ENCODE measurements around the gene TTLL4. TPM values are rescaled to one million over a fixed set of nuclear protein-coding genes. Genes with fewer than 3 reads are reported as not detected.
A peak's percentile ranks its signal among the peaks of the same experiment; 100 is the strongest.

TTLL4 gene, protein sequence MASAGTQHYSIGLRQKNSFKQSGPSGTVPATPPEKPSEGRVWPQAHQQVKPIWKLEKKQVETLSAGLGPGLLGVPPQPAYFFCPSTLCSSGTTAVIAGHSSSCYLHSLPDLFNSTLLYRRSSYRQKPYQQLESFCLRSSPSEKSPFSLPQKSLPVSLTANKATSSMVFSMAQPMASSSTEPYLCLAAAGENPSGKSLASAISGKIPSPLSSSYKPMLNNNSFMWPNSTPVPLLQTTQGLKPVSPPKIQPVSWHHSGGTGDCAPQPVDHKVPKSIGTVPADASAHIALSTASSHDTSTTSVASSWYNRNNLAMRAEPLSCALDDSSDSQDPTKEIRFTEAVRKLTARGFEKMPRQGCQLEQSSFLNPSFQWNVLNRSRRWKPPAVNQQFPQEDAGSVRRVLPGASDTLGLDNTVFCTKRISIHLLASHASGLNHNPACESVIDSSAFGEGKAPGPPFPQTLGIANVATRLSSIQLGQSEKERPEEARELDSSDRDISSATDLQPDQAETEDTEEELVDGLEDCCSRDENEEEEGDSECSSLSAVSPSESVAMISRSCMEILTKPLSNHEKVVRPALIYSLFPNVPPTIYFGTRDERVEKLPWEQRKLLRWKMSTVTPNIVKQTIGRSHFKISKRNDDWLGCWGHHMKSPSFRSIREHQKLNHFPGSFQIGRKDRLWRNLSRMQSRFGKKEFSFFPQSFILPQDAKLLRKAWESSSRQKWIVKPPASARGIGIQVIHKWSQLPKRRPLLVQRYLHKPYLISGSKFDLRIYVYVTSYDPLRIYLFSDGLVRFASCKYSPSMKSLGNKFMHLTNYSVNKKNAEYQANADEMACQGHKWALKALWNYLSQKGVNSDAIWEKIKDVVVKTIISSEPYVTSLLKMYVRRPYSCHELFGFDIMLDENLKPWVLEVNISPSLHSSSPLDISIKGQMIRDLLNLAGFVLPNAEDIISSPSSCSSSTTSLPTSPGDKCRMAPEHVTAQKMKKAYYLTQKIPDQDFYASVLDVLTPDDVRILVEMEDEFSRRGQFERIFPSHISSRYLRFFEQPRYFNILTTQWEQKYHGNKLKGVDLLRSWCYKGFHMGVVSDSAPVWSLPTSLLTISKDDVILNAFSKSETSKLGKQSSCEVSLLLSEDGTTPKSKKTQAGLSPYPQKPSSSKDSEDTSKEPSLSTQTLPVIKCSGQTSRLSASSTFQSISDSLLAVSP
- total RNA-seq (2014; rRNA removed; shearing (Covaris generic)): 13.7 and 15.4 TPM in 2 replicates

DNA sequence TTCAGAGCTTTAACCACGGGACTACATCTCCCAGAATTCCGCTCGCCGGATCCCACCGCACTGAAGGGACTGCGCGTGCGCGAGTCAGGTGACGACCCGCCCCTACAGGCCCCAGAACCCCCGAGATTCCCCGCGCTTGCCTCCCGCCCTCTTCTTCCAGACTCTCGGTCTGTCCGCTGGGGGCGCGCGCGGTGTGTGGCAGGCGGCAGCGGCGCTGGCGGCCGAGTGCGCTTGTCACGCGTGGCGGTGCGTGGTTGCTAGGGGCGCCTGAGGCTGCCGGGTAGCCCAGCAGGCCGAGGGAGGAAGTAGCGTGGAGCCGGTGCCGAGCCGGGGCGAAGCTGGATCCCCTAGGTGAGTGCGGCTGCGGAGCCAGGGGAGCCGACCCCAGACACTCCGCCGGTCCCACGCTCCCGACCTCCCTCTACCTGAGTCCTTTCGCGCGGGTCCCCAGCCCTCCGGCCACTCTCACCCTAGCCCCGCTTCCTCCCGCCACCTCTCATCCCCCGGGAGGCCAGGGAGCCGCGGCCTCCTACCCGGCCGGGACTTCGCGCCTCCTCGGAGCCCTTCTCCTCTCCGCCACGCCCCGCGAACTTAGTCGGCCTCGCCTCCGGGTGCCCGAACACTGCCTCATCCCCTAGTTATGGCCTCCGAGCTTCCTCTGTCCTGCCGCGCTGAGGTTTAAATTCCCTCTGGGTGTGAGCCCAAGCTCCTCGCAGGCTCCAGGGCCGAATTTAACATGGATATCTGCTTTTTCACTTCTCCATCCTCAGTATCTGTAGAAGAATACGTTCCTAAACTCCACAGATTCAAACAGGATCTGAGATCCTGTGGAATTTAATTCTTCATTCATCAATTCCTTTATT lies at the start of gene TTLL4:
TTLL4 (plus strand) TSS at position 149 of the 863 bp plus-strand sequence. CDS start 26,842 bp downstream, outside the sequence.
- peak; percentile 98 for DNase-seq (ENCODE audit: low read depth)

DNA sequence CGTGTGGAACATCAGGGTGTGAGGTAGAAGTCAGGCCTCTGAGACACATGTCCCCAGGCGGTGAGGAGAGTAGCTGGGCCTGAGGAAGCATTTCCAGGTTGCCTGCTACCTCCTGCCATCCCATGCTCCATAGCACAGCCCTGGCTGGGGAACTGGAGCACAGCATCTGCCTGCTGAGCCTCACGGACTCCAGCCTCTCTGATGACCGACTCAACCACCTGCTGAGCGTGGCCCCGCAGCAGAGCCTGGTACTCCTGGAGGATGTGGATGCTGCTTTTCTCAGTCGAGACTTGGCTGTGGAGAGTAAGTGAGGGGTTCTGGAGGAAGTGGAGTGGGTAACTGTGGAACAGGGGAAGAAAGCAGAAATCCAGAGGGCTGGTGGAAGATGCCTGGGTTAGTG lies 48.3 kb upstream of the TTLL4 start:
- DNase-seq (ENCODE audit: low read depth): no peak

DNA sequence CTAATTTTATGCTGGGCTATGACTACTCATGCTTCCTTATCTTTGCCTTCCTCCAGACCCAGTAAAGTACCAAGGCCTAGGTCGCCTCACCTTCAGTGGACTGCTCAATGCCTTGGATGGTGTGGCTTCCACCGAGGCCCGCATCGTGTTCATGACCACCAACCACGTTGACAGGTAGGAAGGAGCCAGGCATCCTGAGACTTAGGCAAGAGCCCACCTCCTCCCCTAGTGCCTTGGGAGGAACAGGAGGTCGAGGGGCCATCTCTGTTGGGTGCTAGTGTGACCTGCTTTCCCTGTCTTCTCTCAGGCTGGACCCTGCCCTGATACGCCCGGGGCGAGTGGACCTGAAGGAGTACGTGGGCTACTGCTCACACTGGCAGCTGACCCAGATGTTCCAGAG lies 47.8 kb upstream of the TTLL4 start:
- no peak for DNase-seq (ENCODE audit: low read depth)

DNA sequence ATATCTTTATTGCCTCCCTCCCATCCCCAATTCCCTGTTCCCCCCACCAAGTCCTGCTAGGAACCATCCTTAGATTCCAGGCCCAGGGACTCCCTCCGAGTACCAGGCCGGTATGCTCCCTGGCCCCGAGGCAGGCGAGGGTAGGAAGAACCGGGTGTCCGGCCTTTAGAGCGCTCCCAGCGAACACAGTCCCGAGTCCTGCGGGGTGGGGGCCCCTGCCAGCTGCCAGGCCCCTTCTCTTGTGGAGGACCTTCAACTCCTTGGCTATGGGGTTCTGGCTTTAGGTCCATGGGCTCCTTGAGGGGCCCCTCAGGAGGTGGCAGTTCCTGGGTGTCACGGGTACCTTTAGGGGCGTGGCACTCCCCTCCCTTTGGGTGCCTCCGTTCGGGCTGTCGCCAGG lies 46.7 kb upstream of the TTLL4 start:
- no peak for DNase-seq (ENCODE audit: low read depth)

DNA sequence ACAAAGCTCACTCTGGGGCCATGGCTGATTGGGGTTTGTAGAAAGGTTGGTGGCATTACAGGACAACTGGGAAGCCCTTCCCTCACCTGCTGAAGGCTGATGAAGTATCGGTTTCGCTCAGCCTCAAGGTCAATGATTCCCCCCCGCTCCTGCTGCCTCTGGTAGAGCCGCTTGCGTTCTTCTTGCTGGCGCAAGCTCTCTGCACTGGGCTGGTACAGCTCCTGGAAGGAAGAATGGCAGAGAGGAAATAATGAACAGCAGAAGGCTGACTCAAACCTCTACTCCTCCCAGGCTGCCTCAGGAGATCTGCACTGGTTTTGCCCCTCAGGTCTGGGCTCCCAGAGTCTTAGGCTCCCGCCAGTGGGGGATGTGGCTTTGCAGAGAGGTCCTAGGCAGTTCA lies 46.0 kb upstream of the TTLL4 start:
- DNase-seq (ENCODE audit: low read depth): no peak

DNA sequence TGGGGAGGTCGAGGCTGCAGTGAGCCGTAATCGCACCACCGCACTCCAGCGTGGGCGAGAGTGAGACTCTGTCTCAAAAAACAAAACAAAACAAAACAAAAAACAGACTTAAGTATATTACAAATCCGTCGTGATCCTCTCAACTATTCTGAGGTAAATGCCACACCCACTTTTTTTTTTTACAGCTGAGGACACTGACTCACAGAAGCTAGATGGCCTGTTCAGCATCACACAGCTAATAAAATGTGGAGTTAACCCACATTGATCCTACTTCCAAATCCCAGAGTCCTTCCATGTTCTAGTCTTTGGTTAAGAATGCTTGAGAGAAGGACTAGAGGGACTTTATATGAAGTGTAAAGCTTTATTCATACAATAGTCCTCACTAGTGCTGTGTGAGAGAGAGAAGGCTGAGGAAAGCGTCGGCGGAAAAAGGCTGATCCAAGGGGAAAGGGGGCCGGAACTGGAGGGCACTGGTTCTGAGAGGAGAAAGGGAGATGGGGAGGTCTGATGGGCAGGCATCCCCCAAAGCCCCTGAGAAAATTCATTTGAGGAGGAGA lies 39.5 kb upstream of the TTLL4 start:
- peak; percentile 17 for DNase-seq (ENCODE audit: low read depth)

DNA sequence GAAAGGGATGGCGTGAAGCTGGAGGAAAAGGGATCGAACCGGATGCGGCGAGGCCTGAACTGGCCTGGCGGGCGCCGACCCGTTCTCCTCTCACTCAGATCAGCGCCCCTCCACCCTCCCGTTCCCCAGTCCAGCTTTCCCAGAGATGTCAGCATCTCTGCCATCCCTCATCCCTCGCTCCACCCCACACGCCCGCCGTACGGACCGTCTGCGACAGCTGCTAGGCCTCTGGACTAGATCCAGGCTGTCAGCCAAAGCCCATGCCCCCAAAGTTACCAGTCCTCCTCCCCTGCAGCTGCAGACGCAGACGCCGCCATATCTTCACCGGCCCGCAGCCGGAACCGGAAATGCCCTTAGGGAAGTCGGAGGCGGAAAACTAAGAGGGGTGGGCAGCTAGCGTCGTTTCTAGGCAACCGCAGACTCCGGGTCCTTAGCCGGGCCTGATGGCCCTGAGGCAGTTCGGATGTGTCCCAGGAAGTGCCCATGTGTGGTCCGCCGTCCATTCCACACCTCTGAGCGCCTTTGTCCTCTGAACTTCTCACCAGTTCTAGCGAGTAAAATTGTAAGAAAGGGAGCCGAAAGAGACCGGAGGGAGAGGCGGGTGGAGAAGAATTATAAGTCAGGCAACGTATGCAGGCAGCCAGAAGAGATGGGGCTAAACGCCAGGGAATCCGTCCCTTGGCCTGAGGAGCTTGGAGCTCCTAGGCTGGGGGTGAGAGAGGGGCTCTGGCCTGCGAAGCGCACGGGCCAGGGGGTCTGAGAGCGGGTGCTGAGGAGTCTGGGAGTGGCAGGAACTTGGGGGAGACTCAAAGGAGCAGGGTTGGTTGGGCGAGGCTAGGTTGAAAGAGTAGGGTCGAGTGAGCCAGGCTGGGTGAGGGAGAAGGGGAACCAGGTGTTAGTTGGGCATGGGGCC lies 38.7 kb upstream of the TTLL4 start, which contains the start of the genes RNF25 and STK36:
RNF25 (minus strand) TSS at position 349 of the 913 bp plus-strand sequence; CDS start at position 317, 32 bp downstream.
STK36 (plus strand) TSS at position 433 of the 913 bp plus-strand sequence. CDS start 744 bp downstream, outside the sequence.
- DNase-seq (ENCODE audit: low read depth): peak; percentile 90

DNA sequence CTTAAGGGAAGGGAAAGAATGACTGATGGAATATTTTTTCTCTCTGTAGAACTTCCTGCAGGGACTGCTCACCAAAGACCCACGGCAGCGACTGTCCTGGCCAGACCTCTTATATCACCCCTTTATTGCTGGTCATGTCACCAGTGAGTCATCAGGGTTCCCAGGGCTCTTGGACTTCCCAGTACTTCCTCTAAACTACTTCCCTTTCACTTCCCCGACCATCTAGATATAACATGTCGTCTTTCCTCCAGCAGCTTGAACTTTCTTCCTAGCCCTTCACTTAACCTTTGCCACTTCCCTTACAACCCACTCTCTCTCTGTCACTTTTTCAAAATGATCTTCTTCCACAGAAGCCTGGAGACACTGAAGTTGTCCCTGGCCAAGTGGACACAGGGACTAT lies 31.5 kb upstream of the TTLL4 start:
- DNase-seq (ENCODE audit: low read depth): peak; percentile 22

DNA sequence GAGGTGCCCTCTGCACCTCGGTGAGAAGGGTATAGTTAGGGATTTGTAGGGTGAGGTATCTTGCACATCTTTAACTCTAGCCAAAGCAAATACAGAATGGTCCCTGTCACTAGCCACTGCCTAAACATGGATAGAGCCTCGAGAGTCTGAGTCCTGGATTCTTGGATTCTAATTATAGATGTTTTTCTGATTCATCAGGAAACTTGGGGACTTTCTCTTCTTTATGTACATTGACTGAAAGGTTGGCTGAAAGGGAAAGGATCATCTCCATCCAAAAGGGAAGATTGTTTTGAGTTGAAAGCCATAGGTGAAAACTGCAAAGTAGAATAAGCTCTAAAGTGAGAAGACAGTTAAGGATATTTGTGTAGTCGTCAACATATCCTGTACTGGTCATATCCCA lies 30.6 kb upstream of the TTLL4 start:
- DNase-seq (ENCODE audit: low read depth): no peak

DNA sequence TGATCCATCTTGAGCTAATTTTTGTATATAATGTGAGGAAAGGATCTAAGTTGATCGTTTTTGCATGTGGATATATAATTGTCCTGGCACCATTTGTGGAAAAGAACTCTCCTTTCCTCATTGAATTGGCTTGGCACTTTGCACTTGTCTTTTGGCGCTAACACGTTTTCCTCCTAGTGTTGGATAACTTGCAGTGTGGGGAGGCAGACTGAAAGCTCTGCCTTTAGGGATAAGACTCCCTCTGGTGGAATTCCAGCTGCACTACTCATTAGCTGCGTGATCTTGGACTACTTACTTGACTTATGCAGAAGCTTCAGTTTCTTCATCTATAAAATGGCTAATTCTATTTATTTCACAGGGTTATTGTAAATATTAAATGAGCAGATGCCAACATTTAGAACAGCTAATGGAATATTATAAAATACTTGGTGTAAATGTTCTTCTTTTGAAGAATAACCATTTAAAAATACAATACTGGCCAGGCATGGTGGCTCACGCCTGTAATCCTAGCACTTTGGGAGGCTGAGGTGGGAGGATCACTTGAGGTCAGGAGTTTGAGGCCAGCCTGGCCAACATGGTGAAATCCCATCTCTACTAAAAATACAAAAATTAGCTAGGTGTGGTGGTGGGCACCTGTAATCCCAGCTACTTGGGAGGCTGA lies 23.1 kb upstream of the TTLL4 start:
- peak; percentile 65 for DNase-seq (ENCODE audit: low read depth)

DNA sequence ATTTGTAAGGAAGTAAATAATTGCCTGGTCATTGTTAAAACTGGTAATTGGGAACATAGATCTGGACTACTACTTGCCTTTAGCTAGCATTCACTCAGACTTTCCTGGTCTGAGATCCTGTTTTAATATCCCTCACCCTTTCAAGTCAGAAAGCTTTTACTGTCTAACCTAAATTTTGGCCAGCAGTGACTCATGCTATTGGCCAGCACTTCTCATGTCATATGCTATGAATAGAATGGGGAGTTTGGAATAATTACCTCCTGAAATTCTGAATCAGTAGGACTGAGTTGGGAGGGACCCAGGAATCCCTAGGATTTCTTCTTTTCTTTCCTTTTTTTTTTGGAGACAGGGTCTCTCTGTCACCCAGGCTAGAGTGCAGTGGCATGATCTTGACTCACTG lies 19.4 kb upstream of the TTLL4 start:
- DNase-seq (ENCODE audit: low read depth): no peak

DNA sequence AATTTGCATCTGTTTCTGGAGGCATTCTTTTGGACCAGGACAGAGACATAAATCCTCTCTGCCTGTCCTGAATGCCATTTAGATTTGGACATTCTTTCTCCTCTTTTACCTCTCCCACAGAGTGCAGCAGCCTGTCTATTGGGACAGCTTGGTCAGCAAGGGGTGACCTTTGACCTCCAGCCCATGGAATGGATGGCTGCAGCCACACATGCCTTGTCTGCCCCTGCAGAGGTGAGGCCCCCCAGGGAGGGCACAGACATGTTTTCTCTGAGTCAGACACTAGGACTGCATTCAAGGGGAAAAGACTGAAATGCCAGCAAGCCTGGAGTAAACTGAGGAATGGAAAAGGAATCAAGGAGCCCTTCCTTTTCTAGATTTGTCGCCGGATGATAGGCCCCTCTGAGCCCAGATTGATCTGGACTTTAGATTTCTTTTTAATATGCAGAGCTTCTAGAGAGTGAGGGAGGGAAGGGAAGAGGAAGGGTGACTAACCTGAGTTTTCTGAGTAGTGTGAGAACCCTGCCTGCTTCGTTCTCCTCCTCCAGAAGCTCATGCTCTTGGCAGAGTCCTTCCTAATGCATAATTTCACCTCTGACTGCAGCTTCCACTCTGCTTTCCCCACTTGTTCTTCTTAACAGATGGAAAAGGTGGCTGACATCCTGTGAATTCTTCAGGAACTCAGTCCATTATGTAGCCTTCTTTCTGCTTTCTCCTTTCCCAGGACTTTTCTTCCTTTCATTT lies 16.1 kb upstream of the TTLL4 start:
- no peak for DNase-seq (ENCODE audit: low read depth)

DNA sequence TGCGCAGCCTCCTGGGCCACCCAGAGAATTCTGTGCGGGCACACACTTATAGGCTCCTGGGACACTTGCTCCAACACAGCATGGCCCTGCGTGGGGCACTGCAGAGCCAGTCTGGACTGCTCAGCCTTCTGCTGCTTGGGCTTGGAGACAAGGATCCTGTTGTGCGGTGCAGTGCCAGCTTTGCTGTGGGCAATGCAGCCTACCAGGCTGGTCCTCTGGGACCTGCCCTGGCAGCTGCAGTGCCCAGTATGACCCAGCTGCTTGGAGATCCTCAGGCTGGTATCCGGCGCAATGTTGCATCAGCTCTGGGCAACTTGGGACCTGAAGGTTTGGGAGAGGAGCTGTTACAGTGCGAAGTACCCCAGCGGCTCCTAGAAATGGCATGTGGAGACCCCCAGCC lies 11.8 kb upstream of the TTLL4 start:
- DNase-seq (ENCODE audit: low read depth): no peak

DNA sequence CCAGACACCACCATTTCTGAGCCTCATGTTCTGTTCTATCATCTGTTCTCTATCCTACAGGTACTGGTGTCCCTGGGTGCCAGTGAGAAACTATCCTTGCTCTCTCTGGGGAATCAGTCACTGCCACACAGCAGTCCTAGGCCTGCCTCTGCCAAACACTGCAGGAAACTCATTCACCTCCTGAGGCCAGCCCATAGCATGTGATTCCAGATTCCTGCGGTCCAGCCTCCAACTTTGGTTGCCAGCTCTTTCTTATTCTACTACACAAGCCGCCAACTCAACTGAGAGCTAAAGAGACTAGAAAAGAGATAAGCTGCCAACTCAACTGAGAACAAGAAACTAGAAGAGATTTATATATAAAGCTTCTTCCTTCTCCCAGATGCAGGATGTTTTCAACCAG lies 8.8 kb upstream of the TTLL4 start:
- no peak for DNase-seq (ENCODE audit: low read depth)

DNA sequence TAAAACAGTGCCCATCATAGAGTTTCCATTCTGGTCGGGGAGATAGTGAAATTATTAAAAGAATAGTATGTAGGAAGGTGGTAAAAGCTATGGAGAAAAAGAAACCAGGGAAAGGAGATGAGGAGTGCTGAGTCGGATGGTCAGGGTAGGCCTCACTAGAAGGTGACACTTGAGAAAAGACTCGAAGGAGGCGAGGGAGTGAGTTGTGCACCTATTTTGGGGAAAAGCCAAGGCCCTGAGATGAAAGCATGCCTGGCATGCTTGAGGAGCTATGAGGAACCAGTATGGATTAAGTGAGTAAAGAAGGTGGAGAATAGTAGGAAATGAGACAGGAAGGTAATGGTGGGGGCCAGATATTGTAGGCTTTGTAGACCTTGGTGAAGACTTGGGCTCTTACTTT lies 7.3 kb upstream of the TTLL4 start:
- DNase-seq (ENCODE audit: low read depth): no peak

DNA sequence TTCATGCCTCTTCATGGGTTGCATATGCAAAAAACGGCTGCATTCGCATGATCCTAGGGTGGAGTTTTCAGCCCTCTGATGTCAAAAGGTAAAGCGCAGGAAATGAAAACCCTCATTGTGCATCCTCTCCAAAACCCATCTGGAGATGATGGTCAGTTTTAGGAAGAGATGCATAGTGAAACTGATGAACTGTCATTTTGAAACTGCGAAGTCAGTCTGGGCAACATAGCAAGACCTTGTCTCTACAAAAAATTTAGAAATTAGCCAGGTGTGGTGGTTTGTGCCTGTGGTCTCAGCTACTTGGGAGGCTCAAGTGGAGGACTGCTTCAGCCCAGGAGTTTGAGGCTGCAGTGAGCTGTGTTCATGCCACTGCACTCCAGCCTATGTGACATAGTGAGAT lies 2.5 kb upstream of the TTLL4 start:
- DNase-seq (ENCODE audit: low read depth): no peak

DNA sequence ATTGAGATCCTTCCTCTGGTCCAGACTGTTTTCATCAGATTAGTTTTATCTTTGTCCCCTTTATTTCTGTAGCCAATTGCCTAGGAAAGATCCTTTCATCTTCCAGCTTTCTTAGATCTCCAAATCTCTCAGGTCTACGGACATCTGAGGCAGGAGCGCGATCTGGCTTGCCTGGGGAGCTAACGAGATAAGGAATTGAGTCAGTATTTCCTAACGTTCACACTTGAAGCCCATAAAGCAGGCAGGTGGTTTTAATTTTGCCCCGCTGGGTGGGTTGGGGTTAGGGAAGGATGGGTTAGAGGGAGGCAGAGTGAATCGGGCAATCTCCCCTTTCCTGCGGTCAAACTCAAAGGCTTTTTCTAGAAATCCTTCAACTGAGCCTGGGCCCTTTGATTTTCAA lies 727 bp upstream of the TTLL4 start:
- DNase-seq (ENCODE audit: low read depth): no peak

DNA sequence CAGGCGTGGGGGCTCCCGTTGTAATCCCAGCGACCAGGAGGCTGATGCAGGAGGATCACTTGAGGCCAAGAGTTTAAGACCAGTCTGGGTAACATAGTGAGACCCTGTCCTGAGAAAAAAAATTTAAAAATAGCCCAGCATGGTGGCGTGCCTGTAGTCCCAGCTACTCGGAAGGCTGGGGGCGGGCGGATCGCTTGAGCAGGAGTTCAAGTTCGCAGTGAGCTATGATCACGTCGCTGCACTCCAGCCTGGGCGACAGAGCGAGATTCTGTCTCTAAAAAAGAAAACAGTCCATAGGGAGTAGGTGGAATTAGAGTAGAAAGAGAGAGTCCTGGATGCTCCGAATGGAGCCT lies 325 bp upstream of the TTLL4 start:
- DNase-seq (ENCODE audit: low read depth): no peak

All from Daoy (cell line).